Cardiac muscle cell (in vitro differentiated cells and primary cell): Measurements from ENCODE around the gene CACNA2D2. TPM values are rescaled to one million over a fixed set of nuclear protein-coding genes. Genes with fewer than 3 reads are reported as not detected.

ENCODE experiments used
- DNase-seq, 2 donors: peaks; one replicate each; pipeline versions ENCODE4 v3.0.0 to v3.0.0-alpha.2; 2010 to 2017; ENCODE audit warnings: low read depth in 1 of 2, low spot score in 1 of 2
- H3K27ac ChIP-seq: fragments of 200-600 bp; sonication (generic); 2 replicates; pipeline ENCODE4 v1.5.1; 2016
- H3K27me3 ChIP-seq: fragments of 200-600 bp; sonication (generic); 2 replicates; pipeline ENCODE4 v1.6.0; 2016; ENCODE audit warnings: control low read depth
- H3K36me3 ChIP-seq: fragments of 200-600 bp; sonication (generic); 2 replicates; pipeline ENCODE4 v1.5.1; 2016; ENCODE audit warnings: control low read depth
- H3K4me1 ChIP-seq: fragments of 200-600 bp; sonication (generic); 2 replicates; pipeline ENCODE4 v1.8.1; 2017; ENCODE audit warnings: low read depth, mild to moderate bottlenecking, mixed run types
- H3K4me3 ChIP-seq: fragments of 200-600 bp; sonication (generic); 2 replicates; pipeline ENCODE4 v1.5.1; 2016; ENCODE audit warnings: mild to moderate bottlenecking
- H3K9me3 ChIP-seq: fragments of 200-600 bp; sonication (generic); 2 replicates; pipeline ENCODE4 v1.5.1; 2017; ENCODE audit warnings: low read depth, mild to moderate bottlenecking, control low read depth
- polyA plus RNA-seq: library from polyadenylated mRNA; unstranded; fragments of >200 nt; fragmentation: Nextera tagmentation; extraction: Ambion mirVana; gene quantifications from 2 replicates; pipeline ENCODE4 v1.2.1, GENCODE V29; 2016
- total RNA-seq: library from RNA; depleted of rRNA; stranded (reverse); fragments of >200 nt; gene quantifications from 2 replicates; pipeline ENCODE4 v1.2.3, GENCODE V29; 2016
- TF ChIP-seq, protein P1 (sequence below): IDR thresholded peaks from 2 replicates; pipeline ENCODE4 v1.5.1; 2012; ENCODE audit warnings: low read depth, mild to moderate bottlenecking, low read length

CACNA2D2 gene
- total and polyA plus RNA-seq, 2 experiments from 2014 or later = 5.4 to 8.7 TPM

DNA sequence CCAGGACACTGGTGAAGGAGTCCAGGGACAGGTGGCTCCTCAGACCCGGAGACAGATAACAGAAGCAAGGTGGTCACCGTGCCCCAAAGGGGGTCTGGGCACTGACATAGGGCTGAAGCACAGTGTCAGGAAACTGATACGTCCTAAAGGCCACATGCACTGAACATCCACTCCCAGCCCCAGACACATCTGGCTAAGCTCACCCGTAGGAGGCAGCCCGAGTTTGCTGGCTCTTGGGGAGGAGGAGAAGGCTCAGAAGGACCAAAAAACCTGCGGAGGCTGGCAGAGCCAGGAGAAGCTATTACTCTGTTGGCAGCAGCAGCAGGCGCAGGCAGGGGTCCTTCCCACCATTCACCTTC is 1.2 kb downstream of the CACNA2D2 start:
- no peak overlapping the region for H3K27ac ChIP-seq
- peaks cover 4% of the 10 kb centered on the region for H3K4me1 ChIP-seq
- H3K4me3 ChIP-seq = peak overlapping the region; percentile 90
- DNase-seq = no peak
- H3K27me3 ChIP-seq = peaks cover 16% of the 10 kb centered on the region
- no peaks in the 10 kb centered on the region for H3K36me3 ChIP-seq
- no peaks in the 10 kb centered on the region for H3K9me3 ChIP-seq
- TF ChIP-seq, protein P1, sequence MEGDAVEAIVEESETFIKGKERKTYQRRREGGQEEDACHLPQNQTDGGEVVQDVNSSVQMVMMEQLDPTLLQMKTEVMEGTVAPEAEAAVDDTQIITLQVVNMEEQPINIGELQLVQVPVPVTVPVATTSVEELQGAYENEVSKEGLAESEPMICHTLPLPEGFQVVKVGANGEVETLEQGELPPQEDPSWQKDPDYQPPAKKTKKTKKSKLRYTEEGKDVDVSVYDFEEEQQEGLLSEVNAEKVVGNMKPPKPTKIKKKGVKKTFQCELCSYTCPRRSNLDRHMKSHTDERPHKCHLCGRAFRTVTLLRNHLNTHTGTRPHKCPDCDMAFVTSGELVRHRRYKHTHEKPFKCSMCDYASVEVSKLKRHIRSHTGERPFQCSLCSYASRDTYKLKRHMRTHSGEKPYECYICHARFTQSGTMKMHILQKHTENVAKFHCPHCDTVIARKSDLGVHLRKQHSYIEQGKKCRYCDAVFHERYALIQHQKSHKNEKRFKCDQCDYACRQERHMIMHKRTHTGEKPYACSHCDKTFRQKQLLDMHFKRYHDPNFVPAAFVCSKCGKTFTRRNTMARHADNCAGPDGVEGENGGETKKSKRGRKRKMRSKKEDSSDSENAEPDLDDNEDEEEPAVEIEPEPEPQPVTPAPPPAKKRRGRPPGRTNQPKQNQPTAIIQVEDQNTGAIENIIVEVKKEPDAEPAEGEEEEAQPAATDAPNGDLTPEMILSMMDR = no peak

DNA sequence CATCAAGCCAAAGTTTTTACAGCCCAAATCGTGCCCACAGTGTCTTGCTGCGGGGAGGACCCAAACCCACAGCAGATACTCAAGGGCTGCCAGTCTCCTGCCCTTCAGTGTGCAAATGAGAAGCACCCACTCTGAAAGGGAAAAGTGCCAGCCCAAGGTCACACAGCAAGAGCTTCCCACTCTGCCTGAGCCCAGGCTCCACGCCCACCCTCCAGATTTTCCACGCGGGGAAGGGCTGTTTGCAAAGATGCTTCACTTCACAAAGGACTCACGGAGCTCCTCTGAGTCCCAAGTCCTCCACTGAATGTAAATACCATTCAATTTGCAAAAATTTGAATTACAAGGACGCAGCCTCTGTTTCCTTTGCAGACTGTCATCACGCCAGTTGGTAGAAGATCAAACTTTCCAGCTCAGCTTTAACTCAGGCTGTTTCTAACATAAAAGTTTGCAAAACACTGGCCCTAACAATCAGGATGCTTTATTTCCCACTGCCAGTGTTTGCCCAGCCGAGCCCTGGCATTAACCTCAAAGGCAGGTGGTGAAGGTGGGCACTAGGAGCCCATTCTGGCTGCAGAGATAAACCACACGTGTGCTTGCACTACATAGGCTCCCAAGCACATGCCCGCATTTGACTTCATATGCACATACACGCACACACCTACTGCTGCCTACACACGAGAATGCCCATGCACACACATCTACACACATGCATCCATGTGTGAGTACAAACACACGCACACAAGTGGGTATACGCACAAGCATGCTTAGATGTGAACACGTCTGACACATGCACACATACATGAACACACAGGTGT is 7.6 kb downstream of the CACNA2D2 start:
- Histone ChIP-seq H3K27me3 (no peaks in the 10 kb centered on the region), H3K4me3 (no peak overlapping the region), H3K36me3 (no peaks in the 10 kb centered on the region), H3K4me1 (peaks cover 4% of the 10 kb centered on the region), H3K27ac (no peak overlapping the region), H3K9me3 (no peaks in the 10 kb centered on the region)
- no peak for DNase-seq
- TF ChIP-seq, protein P1 = no peak

DNA sequence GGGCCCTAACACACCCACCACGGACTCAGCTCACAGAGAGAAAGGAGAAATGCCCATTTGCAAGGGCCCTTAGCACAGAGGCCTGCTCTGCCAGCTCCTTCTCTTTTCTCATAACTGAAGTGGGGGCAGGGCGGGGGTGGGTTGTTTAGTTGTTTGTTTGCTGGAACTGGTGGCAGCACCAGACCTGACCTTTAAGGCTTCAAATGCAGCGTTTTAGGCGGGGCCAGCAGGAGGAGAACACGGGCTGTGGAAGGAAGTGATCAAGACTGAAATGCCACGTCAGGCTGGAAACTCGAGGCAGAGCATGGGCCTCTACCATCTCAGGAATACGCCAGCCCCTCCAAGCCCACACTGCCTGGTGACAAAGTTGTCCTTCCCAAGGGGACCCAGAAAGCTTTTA is 9.3 kb downstream of the CACNA2D2 start:
- no peak for DNase-seq
- peaks cover 11% of the 10 kb centered on the region for H3K4me1 ChIP-seq
- H3K36me3 ChIP-seq = no peaks in the 10 kb centered on the region
- H3K4me3 ChIP-seq = no peak overlapping the region
- no peak overlapping the region for H3K27ac ChIP-seq
- H3K27me3 ChIP-seq = no peaks in the 10 kb centered on the region
- no peaks in the 10 kb centered on the region for H3K9me3 ChIP-seq
- TF ChIP-seq, protein P1 = no peak

DNA sequence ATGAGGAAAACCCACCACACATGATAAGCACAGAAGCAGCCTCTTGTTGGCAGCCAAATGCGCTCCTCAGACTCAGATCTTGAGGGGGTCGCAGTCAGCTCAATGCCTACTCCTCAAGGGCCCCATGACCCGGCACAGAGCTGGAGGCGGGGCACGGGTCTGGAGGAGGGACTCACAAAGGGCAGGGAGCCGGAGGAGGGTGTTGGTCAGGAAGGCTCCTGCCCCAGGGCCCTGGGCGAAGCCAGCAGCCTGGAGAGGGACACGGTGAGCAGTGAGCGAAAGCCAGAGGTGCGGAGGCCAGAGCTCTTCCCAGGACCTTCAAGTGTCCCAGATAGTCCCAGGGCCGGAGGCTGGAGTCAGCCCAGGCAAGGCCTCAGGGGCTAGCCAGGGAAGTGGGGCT is 9.8 kb downstream of the CACNA2D2 start:
- H3K4me1 ChIP-seq = peaks cover 11% of the 10 kb centered on the region
- TF ChIP-seq, protein P1 = no peak
- H3K36me3 ChIP-seq = no peaks in the 10 kb centered on the region
- H3K27me3 ChIP-seq = no peaks in the 10 kb centered on the region
- H3K27ac ChIP-seq = no peak overlapping the region
- H3K4me3 ChIP-seq = no peak overlapping the region
- no peaks in the 10 kb centered on the region for H3K9me3 ChIP-seq
- DNase-seq = no peak

DNA sequence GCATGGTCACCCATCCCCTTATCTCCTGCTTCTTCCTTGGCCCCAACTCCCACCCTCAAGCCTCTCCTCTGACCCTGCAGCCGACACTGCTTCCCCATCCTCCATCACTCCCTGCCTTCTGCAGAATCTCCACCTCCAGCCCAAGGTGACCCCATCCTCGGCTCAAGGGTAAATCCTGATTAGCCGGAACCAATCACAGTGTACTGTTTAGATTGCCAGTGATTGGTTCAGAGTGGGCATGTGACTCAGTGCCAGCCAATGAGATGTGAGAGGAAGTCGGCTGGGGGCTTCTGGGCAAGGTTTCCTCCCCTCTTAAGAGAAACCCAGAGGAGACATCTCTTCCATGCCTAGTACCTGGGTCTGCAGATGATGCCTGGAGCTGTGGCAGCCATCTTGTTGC is 10.3 kb downstream of the CACNA2D2 start:
- Histone ChIP-seq H3K36me3 (no peaks in the 10 kb centered on the region), H3K27ac (no peak overlapping the region), H3K9me3 (no peaks in the 10 kb centered on the region), H3K27me3 (no peaks in the 10 kb centered on the region), H3K4me3 (no peak overlapping the region), H3K4me1 (peaks cover 11% of the 10 kb centered on the region)
- no peak for DNase-seq
- TF ChIP-seq, protein P1 = no peak
